DMS53 treated with DMSO at 0.1 percent for 48 hours (cell line): ENCODE data around the gene PDXK.
"Not testable (repeated sequence)": the region's sequence is repeated elsewhere in the genome, so short reads cannot be mapped to it uniquely, and the experiment has no call there.

ENCODE experiments used
- DNase-seq: peaks from one replicate; lab custom pipeline; 2025; ENCODE audit not compliant: unreplicated experiment; lab: John Stamatoyannopoulos, UW

PDXK gene

GRCh38 chr21:43718872-43719747, at the start of gene PDXK:
Gene PDXK, plus strand, starts transcription at chr21:43719129. Its CDS starts 166 bp downstream, at chr21:43719295.
- peak; percentile 74 for DNase-seq

- no peak for DNase-seq
Measured at GRCh38 chr21:43669828-43670605, 48.9 kb upstream of the PDXK start.

GRCh38 chr21:43675871-43676270, 43.1 kb upstream of the PDXK start:
- no peak for DNase-seq

DNA sequence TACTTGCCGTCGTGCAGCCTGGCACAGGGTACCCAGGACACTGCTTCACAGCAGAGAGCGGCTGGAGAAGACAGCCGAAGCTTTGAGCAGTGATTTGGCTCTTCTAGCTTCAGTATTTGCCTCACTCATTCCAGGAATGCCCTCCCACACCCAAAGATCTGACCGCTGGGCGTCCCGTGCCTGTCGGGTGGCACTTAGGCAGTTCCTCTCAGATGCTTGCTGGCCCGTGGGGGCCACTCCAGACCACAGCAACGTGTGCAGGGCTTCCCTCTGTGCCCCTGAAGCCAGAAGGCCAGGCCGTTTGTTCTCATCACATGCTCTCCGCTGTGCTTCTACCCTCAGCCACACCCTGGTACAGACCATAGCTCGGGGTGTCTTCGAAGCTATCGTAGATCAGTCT, 42.5 kb upstream of the PDXK start:
- no peak for DNase-seq

DNA sequence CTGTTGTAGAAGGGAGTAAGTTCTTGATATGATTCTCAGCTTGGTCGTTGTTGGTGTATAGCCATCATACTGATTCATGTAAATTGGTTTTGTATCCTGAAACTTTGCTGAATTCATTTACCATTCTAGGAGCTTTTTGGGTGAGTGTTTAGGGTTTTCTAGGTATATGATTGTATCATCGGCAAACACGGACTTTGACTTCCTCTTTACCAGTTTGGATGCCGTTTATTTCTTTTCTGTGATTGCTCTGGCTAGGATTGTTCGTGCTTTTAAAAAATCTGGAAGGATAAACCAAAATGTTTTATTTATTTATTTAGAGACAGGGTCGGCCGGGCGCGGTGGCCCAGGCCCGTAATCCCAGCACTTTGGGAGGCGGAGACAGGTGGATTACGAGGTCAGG, 39.0 kb upstream of the PDXK start:
- DNase-seq = no peak

GRCh38 chr21:43680421-43680820, 38.5 kb upstream of the PDXK start:
- DNase-seq = not testable (repeated sequence)

- DNase-seq = no peak
Measured at GRCh38 chr21:43681650-43682049, 37.3 kb upstream of the PDXK start.

DNA sequence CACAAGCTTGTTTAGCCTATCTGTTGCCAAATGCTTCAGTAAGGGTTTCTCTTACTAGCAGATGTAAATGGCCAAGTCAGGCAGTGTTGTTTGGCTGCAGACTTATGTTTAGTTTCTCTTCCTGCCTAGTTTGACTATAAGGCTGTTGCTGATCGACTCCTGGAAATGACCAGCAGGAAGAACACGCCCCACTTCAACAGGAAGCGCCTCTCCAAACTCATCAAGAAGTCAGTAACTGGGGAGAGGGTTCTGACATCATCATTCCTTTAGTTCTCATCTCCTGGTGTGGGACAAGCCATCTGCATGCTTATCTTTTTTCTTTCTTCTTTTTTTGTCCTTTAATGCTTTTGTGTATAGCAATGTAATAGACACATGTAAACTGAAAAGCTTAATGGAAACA, 34.5 kb upstream of the PDXK start:
- no peak for DNase-seq

- no peak for DNase-seq
Measured at GRCh38 chr21:43686811-43687565, 31.9 kb upstream of the PDXK start.

GRCh38 chr21:43687566-43688399, 31.1 kb upstream of the PDXK start:
- no peak for DNase-seq

DNA sequence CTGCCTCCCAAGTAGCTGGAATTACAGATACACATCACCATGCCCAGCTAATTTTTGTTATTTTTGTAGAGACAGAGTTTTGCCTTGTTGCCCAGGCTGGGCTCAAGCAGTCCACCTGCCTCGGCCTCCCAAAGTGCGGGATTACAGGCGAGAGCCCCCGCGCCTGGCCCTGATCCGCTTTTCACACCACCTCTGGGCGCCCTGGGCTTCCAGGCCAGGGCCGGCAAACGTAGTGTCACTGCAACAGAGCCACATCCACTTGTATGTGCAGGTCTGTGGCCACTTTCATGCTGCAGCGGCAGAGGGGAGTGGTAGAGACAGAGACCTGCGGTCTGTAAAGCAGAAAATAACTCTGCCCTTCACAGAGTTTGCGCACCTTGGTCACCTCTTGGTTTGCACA, 30.0 kb upstream of the PDXK start:
- DNase-seq = no peak

DNA sequence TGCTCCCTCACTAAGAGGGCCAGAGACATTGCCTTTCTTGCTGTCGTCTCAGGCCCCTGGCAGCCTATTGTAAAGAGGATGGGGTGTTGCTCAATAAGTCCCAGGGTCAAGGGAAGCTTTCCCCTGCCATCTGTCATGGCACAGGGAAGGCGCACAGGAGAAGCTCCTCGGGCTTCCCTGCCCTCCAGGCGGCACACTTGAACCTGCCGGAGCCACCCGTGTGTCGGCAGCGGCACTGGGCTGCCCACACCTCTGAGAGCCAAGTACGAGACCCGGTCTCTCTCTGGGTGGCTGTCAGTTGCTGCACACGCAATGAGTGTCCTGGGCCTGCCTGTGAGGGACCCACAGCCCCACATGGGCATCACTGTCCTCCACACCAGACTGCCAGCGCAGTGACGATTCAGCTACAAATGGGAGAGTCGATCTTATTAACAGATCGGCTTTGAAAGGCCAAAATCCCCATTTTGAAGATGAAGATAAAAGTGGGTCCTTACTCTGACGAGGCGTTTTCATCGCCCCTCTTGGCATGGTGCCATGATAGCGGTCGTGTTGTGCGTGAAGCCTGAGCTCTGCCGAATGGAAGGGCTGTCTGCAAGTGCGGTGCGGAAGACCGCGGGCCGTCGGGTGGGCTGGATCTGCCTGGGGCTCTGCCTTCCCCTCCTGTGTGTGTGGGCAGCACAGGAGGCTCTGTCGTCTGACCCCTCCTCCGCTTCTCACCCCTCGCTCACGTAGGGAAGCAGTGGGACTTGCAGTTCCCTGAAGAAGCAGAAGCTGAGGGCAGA, 29.2 kb upstream of the PDXK start:
- no peak for DNase-seq

DNA sequence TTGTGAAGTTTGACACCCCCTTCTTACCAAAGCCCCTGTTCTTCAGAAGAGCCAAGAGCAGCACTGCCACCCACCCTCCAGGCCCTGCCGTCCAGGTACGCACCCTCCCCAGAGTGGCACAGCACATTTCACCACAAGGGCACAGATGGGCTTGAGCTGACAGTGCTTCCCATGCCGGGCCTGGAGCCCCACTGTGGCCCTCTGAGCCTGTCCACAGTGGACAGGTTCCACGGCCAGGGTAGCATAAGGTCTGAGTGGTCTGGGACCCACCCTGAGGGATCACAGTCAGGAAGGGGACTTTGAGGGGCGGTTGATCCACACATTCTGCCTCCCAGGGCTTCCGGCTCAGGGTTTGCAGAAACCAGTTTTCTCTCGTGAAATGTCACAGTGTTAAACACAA, 28.6 kb upstream of the PDXK start:
- DNase-seq = no peak

GRCh38 chr21:43691086-43691795, 27.7 kb upstream of the PDXK start:
- no peak for DNase-seq

DNA sequence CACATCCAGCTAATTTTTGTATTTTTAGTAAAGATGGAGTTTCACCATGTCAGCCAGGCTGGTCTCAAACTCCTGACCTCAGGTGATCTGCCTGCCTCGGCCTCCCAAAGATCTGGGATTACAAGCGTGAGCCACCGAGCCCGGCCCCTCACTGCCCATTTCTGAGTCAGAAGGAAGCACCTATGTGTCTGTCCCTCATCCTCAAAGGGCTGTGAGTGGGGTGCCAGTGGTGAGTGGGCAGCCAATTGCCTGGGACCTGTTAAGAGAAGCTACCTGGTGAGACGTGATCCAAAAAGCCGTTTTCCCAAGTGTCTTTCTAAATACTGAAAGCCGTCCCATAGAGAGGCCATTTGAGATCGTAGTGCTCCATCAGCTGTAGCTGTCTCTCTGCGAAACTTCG, 27.1 kb upstream of the PDXK start:
- no peak for DNase-seq

GRCh38 chr21:43692949-43693348, 26.0 kb upstream of the PDXK start:
- DNase-seq = no peak

- no peak for DNase-seq
Measured at GRCh38 chr21:43693981-43694380, 24.9 kb upstream of the PDXK start.

DNA sequence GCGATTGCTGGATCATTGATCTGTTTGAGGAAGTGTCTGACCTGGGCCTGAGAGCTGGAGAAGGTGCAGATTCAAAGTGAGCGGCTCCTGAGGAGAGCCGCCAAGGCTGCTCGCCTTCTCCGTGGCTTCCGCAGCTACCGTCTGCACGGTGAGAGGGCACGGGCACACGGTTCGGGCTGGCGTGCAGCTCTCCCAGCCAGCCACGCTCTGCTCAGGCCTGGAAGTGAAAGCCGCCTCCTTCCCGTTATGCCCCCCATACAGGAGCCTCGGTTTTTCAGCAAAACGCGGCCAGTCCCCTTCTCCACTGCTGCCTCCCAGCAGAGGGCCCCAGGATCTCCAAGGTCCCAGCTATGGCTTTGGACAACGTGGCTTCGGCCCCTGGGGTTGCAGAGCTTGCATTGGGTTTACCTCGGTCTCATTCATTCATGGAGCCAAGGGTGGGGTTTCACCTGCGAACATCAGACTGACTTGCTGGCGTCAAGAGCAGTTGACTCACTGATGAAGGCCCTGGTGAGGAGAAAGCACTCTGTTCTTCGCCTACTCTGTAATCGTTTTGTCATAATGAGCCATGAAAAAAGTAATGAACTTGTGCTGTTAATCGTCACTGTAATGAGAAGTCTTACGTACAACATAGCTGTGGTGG, 24.4 kb upstream of the PDXK start:
- DNase-seq = no peak

DNA sequence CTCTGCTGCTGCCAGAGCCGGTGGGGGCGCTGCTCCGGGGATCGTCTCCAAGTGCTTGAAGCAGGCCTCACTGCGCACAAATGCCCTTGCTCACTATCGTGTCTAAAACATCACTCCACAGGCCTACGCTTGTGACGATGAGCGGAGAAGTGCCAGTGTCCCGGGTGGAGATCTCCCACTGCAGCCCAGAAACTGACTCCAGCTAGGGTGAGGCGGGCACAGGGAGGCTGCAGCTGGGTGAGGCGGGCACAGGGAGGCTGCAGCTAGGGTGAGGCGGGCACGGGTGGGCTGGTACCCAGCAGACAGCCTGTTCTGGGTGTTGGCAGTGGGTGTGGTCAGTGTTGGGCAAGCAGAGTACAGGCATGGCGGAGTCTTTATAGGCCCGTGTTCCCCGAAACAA, 22.7 kb upstream of the PDXK start:
- DNase-seq = no peak
